ENCODE results near the gene COL18A1.

GRCh38 chr21:45464309-45464708 lies 59.3 kb downstream of the COL18A1 start:
- TF ChIP-seq POLR2AphosphoS5 (IDR thresholded peaks at IDR 0.05) (no peak), POLR2A (IDR thresholded peaks at IDR 0.05) (no peak)
